ENCODE data around the gene SPATA31C1.

- TF ChIP-seq, protein P1, sequence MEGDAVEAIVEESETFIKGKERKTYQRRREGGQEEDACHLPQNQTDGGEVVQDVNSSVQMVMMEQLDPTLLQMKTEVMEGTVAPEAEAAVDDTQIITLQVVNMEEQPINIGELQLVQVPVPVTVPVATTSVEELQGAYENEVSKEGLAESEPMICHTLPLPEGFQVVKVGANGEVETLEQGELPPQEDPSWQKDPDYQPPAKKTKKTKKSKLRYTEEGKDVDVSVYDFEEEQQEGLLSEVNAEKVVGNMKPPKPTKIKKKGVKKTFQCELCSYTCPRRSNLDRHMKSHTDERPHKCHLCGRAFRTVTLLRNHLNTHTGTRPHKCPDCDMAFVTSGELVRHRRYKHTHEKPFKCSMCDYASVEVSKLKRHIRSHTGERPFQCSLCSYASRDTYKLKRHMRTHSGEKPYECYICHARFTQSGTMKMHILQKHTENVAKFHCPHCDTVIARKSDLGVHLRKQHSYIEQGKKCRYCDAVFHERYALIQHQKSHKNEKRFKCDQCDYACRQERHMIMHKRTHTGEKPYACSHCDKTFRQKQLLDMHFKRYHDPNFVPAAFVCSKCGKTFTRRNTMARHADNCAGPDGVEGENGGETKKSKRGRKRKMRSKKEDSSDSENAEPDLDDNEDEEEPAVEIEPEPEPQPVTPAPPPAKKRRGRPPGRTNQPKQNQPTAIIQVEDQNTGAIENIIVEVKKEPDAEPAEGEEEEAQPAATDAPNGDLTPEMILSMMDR (conservative IDR thresholded peaks at IDR 0.05; ENCODE audit: low read length) = no peak
- TF ChIP-seq EZH2phosphoT487 (IDR thresholded peaks at IDR 0.05; ENCODE audit: borderline replicate concordance, low read depth, low read length) = no peak
Measured at GRCh38 chr9:87898151-87898550, 19.6 kb upstream of the SPATA31C1 start.
